Loucy (cell line): ENCODE results near the gene LAP3.

Experiments used
- H2AFZ ChIP-seq: fragments of 200-600 bp; sonication (generic); 2 replicates; pipeline ENCODE4 v1.6.0; 2016; ENCODE audit warnings: antibody characterized with exemption, mild to moderate bottlenecking, low read length, moderate library complexity
- H3F3A ChIP-seq: fragments of 200-600 bp; 2 replicates; pipeline ENCODE4 v1.6.0; 2016; ENCODE audit warnings: antibody characterized with exemption, low read depth, mild to moderate bottlenecking
- H3K27me3 ChIP-seq: fragments of 200-600 bp; sonication (generic); 2 replicates; pipeline ENCODE4 v1.6.1; 2014; ENCODE audit warnings: low read length, mild to moderate bottlenecking; ENCODE audit not compliant: insufficient read depth, poor library complexity, severe bottlenecking
- H3K36me3 ChIP-seq: fragments of 200-600 bp; sonication (generic); 2 replicates; pipeline ENCODE4 v1.6.1; 2016; ENCODE audit warnings: low read length; ENCODE audit not compliant: insufficient read depth
- H3K4me1 ChIP-seq: fragments of 200-600 bp; sonication (generic); 2 replicates; pipeline ENCODE4 v1.5.1; 2014; ENCODE audit warnings: low read length, mild to moderate bottlenecking; ENCODE audit not compliant: insufficient read depth, poor library complexity, severe bottlenecking
- H3K4me2 ChIP-seq: fragments of 200-600 bp; sonication (generic); 2 replicates; pipeline ENCODE4 v1.6.0; 2014; ENCODE audit warnings: antibody characterized with exemption, low read length, low read depth, mild to moderate bottlenecking; ENCODE audit not compliant: poor library complexity, severe bottlenecking
- H3K4me3 ChIP-seq: fragments of 200-600 bp; sonication (generic); 2 replicates; pipeline ENCODE4 v1.5.1; 2014; ENCODE audit warnings: low read length, mild to moderate bottlenecking, mixed read lengths; ENCODE audit not compliant: poor library complexity, severe bottlenecking
- H3K79me2 ChIP-seq: fragments of 200-600 bp; sonication (generic); 2 replicates; pipeline ENCODE4 v1.6.1; 2014; ENCODE audit warnings: low read length; ENCODE audit not compliant: insufficient read depth
- H3K9ac ChIP-seq: fragments of 200-600 bp; sonication (generic); 2 replicates; pipeline ENCODE4 v1.6.0; 2014; ENCODE audit warnings: mild to moderate bottlenecking, low read depth, low read length, moderate library complexity; ENCODE audit not compliant: poor library complexity, severe bottlenecking
- H3K9me2 ChIP-seq: fragments of 200-600 bp; sonication (generic); replicated peaks from 2 replicates; pipeline ENCODE4 v1.6.1; 2016; ENCODE audit warnings: low read depth, low read length, mixed read lengths
- H3K9me3 ChIP-seq: fragments of 200-600 bp; sonication (generic); 2 replicates; pipeline ENCODE4 v1.6.1; 2014; ENCODE audit warnings: mild to moderate bottlenecking, antibody characterized with exemption, low read length, low read depth; ENCODE audit not compliant: insufficient read depth
- H4K20me1 ChIP-seq: fragments of 200-600 bp; sonication (generic); 2 replicates; pipeline ENCODE4 v1.6.0; 2014; ENCODE audit warnings: antibody characterized with exemption, low read length, mild to moderate bottlenecking; ENCODE audit not compliant: insufficient read depth, poor library complexity, severe bottlenecking
- EZH2phosphoT487 ChIP-seq: fragments of 200-600 bp; IDR thresholded peaks from 2 replicates; pipeline ENCODE4 v1.6.1; 2018; ENCODE audit warnings: antibody characterized with exemption, mild to moderate bottlenecking, moderate library complexity, borderline replicate concordance
- TF ChIP-seq, protein P1 (sequence below): fragments of 200-600 bp; sonication (generic); conservative IDR thresholded peaks from 2 replicates; pipeline ENCODE4 v1.5.1; 2014; ENCODE audit warnings: mild to moderate bottlenecking, antibody characterized with exemption, low read length

LAP3 gene

DNA sequence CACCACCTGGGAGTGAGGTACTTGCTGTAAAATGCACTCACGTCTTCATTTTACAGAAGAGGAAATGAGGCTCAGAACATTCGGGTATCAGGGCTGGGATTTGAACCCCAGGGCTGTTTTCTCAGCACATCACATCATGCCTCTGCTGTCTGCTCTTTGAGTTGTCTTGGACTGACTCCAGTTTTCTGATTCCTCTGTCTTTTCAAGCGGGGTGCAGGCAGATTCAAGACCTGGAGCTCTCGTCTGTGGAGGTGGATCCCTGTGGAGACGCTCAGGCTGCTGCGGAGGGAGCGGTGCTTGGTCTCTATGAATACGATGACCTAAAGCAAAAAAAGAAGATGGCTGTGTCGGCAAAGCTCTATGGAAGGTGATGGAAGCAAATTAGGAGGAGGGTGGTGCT, 6.3 kb downstream of the LAP3 start:
- Histone ChIP-seq H3K27me3 (no peaks in the 10 kb centered on the region), H3K36me3 (peaks cover 38% of the 10 kb centered on the region; the same call in 1 of the 2 replicates), H3K4me2 (no peak overlapping the region), H3K9me2 (no peaks in the 10 kb centered on the region), H3K9ac (no peak overlapping the region), H3K4me3 (no peak overlapping the region), H3K9me3 (no peaks in the 10 kb centered on the region), H3K79me2 (peaks cover 18% of the 10 kb centered on the region; the same call in 1 of the 2 replicates), H2AFZ (no peak overlapping the region), H3F3A (no peaks in the 10 kb centered on the region), H4K20me1 (peaks cover 2% of the 10 kb centered on the region), H3K4me1 (peaks cover 12% of the 10 kb centered on the region)
- TF ChIP-seq, protein P1, sequence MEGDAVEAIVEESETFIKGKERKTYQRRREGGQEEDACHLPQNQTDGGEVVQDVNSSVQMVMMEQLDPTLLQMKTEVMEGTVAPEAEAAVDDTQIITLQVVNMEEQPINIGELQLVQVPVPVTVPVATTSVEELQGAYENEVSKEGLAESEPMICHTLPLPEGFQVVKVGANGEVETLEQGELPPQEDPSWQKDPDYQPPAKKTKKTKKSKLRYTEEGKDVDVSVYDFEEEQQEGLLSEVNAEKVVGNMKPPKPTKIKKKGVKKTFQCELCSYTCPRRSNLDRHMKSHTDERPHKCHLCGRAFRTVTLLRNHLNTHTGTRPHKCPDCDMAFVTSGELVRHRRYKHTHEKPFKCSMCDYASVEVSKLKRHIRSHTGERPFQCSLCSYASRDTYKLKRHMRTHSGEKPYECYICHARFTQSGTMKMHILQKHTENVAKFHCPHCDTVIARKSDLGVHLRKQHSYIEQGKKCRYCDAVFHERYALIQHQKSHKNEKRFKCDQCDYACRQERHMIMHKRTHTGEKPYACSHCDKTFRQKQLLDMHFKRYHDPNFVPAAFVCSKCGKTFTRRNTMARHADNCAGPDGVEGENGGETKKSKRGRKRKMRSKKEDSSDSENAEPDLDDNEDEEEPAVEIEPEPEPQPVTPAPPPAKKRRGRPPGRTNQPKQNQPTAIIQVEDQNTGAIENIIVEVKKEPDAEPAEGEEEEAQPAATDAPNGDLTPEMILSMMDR = no peak
- no peak for TF ChIP-seq EZH2phosphoT487

GRCh38 chr4:17583941-17584340, 6.9 kb downstream of the LAP3 start:
- H3K4me1 ChIP-seq = peaks cover 5% of the 10 kb centered on the region
- no peaks in the 10 kb centered on the region for H3K27me3 ChIP-seq
- H4K20me1 ChIP-seq = no peaks in the 10 kb centered on the region
- no peaks in the 10 kb centered on the region for H3K9me2 ChIP-seq
- H3K9ac ChIP-seq = no peak overlapping the region
- no peak for TF ChIP-seq EZH2phosphoT487
- TF ChIP-seq, protein P1 = no peak
- no peaks in the 10 kb centered on the region for H3F3A ChIP-seq
- no peak overlapping the region for H3K4me3 ChIP-seq
- H3K4me2 ChIP-seq = no peak overlapping the region
- no peaks in the 10 kb centered on the region for H3K9me3 ChIP-seq
- peaks cover 11% of the 10 kb centered on the region; the same call in 1 of the 2 replicates for H3K79me2 ChIP-seq
- H3K36me3 ChIP-seq = peaks cover 38% of the 10 kb centered on the region; the same call in 1 of the 2 replicates
- H2AFZ ChIP-seq = no peak overlapping the region

DNA sequence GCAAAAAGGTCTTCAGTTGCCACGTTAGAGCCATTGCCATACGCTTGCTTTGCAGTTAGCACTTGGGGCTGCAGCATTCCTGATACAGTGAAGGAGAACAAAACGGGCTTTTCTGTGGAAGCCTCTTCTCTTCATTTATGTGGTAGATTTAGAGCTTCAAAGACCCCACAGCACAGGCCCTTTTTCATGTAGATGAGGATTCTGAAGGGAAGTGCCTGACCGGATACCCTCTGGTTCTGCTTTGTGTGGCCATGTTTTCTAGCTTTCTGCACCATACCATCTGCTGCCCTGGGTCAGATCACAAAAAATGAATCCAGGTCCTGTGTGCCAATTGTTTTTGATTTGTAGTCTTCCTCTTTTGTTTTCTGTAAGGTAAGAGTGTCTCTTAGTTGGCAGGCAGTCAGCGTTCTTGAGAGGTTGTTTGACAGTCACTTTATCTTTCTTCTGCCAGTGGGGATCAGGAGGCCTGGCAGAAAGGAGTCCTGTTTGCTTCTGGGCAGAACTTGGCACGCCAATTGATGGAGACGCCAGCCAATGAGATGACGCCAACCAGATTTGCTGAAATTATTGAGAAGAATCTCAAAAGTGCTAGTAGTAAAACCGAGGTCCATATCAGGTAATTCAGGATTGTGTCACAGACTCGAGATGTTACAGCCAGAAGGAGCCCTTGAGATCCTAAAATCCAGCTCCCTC, 7.7 kb downstream of the LAP3 start:
- H3F3A ChIP-seq = no peaks in the 10 kb centered on the region
- H3K9me3 ChIP-seq = no peaks in the 10 kb centered on the region
- no peaks in the 10 kb centered on the region for H3K9me2 ChIP-seq
- no peak overlapping the region for H3K4me2 ChIP-seq
- H3K27me3 ChIP-seq = no peaks in the 10 kb centered on the region
- H3K79me2 ChIP-seq = peaks cover 4% of the 10 kb centered on the region; the same call in 1 of the 2 replicates
- no peak overlapping the region for H3K9ac ChIP-seq
- no peaks in the 10 kb centered on the region for H4K20me1 ChIP-seq
- TF ChIP-seq EZH2phosphoT487 = no peak
- TF ChIP-seq, protein P1 = no peak
- no peaks in the 10 kb centered on the region for H3K4me1 ChIP-seq
- no peak overlapping the region for H2AFZ ChIP-seq
- H3K36me3 ChIP-seq = peaks cover 38% of the 10 kb centered on the region; the same call in 1 of the 2 replicates
- H3K4me3 ChIP-seq = no peak overlapping the region
